Measurements from ENCODE around the gene SFTPB. TPM values are rescaled to one million over a fixed set of nuclear protein-coding genes. Genes with fewer than 3 reads are reported as not detected.
A peak's percentile ranks its signal among the peaks of the same experiment; 100 is the strongest.

The SFTPB gene
- total RNA-seq, 1 experiment from 2014 or later: 7.6 TPM

DNA sequence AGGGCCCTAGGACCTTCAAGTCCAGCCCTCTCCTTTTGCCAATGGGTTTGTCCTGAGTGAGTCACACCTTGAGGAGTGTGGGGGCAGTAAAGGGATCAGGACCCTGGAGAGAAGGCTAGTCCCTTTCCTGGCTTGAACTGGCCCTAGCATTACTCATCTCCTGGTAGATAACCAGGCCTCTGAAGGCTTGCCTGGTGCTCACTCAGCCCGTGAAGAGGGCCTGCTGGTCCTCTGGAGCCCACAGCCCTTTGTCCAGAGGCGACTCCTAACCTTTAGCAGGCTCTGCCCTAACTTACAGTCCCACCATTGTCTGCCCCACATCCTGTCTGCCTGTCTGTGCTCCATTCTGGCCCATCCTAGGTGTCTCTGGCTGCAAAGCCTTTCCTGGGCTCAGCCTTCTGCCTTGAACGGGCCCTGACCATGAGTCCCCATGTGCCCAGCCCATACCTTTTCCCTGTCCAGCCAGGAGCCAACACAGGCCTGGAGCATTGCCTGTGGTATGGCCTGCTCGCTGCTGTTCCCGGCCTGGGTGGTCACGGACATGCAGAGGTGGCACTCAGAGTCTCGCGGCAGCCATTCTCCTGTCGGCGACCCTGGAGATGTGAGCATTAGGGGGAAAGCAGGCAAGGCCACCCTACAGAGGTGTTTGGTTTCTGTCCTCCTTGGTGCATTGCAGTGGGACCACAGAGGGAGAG, 5.0 kb downstream of the SFTPB start:
- ChIA-PET POLR2A (no interaction called here), CTCF (interaction anchor here (1.0 to 3.4 kb wide), 2 partner anchors 26 to 66 kb away, joined by 3 to 19 read pairs; no protein-coding TSS in a partner anchor)
- Mint-ChIP-seq H3K9me3 (no peaks in the 10 kb centered on the region), H3K4me1 (no peaks in the 10 kb centered on the region), H3K36me3 (no peaks in the 10 kb centered on the region), H3K4me3 (no peak overlapping the region), H3K27me3 (ENCODE audit: low read depth) (no peaks in the 10 kb centered on the region), H3K27ac (no peak overlapping the region)
- ATAC-seq (peak; percentile 25), DNase-seq (ENCODE audit: low spot score) (no peak)
- no peak for TF ChIP-seq PRRX2 (CRISPR knock-in tag; IDR thresholded peaks at IDR 0.05)
- no peak for TF ChIP-seq STAT6 (CRISPR knock-in tag; conservative IDR thresholded peaks at IDR 0.05; ENCODE audit: low read depth)
- TF ChIP-seq ZNF416 (CRISPR knock-in tag; IDR thresholded peaks at IDR 0.05): no peak
- TF ChIP-seq, protein P1, sequence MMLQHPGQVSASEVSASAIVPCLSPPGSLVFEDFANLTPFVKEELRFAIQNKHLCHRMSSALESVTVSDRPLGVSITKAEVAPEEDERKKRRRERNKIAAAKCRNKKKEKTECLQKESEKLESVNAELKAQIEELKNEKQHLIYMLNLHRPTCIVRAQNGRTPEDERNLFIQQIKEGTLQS (CRISPR knock-in tag; conservative IDR thresholded peaks at IDR 0.05): no peak
- TF ChIP-seq JAZF1 (CRISPR knock-in tag; IDR thresholded peaks at IDR 0.05): no peak
- TF ChIP-seq ZNF317 (CRISPR knock-in tag; IDR thresholded peaks at IDR 0.05; ENCODE audit: borderline replicate concordance, low read depth): no peak
- no peak for TF ChIP-seq NFYB (CRISPR knock-in tag; conservative IDR thresholded peaks at IDR 0.05; ENCODE audit: low read depth)
- no peak for TF ChIP-seq FOXK1 (CRISPR knock-in tag; IDR thresholded peaks at IDR 0.05)
- no peak for TF ChIP-seq SP1 (CRISPR knock-in tag; conservative IDR thresholded peaks at IDR 0.05)
- TF ChIP-seq, protein P2, sequence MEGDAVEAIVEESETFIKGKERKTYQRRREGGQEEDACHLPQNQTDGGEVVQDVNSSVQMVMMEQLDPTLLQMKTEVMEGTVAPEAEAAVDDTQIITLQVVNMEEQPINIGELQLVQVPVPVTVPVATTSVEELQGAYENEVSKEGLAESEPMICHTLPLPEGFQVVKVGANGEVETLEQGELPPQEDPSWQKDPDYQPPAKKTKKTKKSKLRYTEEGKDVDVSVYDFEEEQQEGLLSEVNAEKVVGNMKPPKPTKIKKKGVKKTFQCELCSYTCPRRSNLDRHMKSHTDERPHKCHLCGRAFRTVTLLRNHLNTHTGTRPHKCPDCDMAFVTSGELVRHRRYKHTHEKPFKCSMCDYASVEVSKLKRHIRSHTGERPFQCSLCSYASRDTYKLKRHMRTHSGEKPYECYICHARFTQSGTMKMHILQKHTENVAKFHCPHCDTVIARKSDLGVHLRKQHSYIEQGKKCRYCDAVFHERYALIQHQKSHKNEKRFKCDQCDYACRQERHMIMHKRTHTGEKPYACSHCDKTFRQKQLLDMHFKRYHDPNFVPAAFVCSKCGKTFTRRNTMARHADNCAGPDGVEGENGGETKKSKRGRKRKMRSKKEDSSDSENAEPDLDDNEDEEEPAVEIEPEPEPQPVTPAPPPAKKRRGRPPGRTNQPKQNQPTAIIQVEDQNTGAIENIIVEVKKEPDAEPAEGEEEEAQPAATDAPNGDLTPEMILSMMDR (IDR thresholded peaks at IDR 0.05): no peak
- TF ChIP-seq NR1H2 (CRISPR knock-in tag; IDR thresholded peaks at IDR 0.05): no peak
- no peak for TF ChIP-seq E2F1 (CRISPR knock-in tag; IDR thresholded peaks at IDR 0.05)
- TF ChIP-seq HMGA2 (CRISPR knock-in tag; IDR thresholded peaks at IDR 0.05): no peak
- no peak for TF ChIP-seq ETV6 (CRISPR knock-in tag; IDR thresholded peaks at IDR 0.05)
- TF ChIP-seq, protein P3, sequence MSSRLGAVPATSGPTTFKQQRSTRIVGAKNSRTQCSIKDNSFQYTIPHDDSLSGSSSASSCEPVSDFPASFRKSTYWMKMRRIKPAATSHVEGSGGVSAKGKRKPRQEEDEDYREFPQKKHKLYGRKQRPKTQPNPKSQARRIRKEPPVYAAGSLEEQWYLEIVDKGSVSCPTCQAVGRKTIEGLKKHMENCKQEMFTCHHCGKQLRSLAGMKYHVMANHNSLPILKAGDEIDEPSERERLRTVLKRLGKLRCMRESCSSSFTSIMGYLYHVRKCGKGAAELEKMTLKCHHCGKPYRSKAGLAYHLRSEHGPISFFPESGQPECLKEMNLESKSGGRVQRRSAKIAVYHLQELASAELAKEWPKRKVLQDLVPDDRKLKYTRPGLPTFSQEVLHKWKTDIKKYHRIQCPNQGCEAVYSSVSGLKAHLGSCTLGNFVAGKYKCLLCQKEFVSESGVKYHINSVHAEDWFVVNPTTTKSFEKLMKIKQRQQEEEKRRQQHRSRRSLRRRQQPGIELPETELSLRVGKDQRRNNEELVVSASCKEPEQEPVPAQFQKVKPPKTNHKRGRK (CRISPR knock-in tag; IDR thresholded peaks at IDR 0.05; ENCODE audit: borderline replicate concordance): no peak
- no peak for TF ChIP-seq NR3C1 (CRISPR knock-in tag; conservative IDR thresholded peaks at IDR 0.05; ENCODE audit: low read depth)

- ATAC-seq (no peak; the same call in 1 of the 2 replicates), DNase-seq (ENCODE audit: low spot score) (no peak)
- Mint-ChIP-seq H3K36me3 (no peaks in the 10 kb centered on the region), H3K4me3 (no peak overlapping the region), H3K27ac (no peak overlapping the region), H3K27me3 (ENCODE audit: low read depth) (no peaks in the 10 kb centered on the region), H3K4me1 (no peaks in the 10 kb centered on the region), H3K9me3 (no peaks in the 10 kb centered on the region)
- ChIA-PET CTCF (interaction anchor here (1.3 to 3.4 kb wide), 4 partner anchors 13 to 228 kb away, joined by 3 to 19 read pairs (median 6); no protein-coding TSS in a partner anchor), POLR2A (no interaction called here)
- TF ChIP-seq, protein P4, sequence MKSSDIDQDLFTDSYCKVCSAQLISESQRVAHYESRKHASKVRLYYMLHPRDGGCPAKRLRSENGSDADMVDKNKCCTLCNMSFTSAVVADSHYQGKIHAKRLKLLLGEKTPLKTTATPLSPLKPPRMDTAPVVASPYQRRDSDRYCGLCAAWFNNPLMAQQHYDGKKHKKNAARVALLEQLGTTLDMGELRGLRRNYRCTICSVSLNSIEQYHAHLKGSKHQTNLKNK (CRISPR knock-in tag; IDR thresholded peaks at IDR 0.05): no peak
- no peak for TF ChIP-seq RELA (CRISPR knock-in tag; IDR thresholded peaks at IDR 0.05; ENCODE audit: borderline replicate concordance)
- TF ChIP-seq, protein P5, sequence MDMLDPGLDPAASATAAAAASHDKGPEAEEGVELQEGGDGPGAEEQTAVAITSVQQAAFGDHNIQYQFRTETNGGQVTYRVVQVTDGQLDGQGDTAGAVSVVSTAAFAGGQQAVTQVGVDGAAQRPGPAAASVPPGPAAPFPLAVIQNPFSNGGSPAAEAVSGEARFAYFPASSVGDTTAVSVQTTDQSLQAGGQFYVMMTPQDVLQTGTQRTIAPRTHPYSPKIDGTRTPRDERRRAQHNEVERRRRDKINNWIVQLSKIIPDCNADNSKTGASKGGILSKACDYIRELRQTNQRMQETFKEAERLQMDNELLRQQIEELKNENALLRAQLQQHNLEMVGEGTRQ (CRISPR knock-in tag; IDR thresholded peaks at IDR 0.05): no peak
- TF ChIP-seq PREB (CRISPR knock-in tag; IDR thresholded peaks at IDR 0.05; ENCODE audit: borderline replicate concordance): no peak
- TF ChIP-seq GTF2I (CRISPR knock-in tag; conservative IDR thresholded peaks at IDR 0.05): no peak
- TF ChIP-seq GRHL2 (CRISPR knock-in tag; IDR thresholded peaks at IDR 0.05; ENCODE audit: insufficient replicate concordance, severe bottlenecking): no peak
Observed at GRCh38 chr2:85661139-85661858, 6.7 kb downstream of the SFTPB start.
